Activated B cell treated with CpG ODN at 0.5 μM for 24 hours (primary cell): Measurements from ENCODE around the gene MAML1. TPM values are rescaled to one million over a fixed set of nuclear protein-coding genes. Genes with fewer than 3 reads are reported as not detected.

Experiments used
- ATAC-seq: fragments of 200-7000 bp; cut with Tn5 transposase; one replicate; pipeline ENCODE4 v1.10.0; 2021; ENCODE audit warnings: low read depth, mild to moderate bottlenecking, moderate library complexity
- CTCF ChIA-PET: fragments of 350-600 bp; sonication (Branson Sonifier 250); formaldehyde crosslinking; loops from one replicate; lab custom pipeline; 2021; ENCODE audit warnings: antibody characterized with exemption; lab: Charles Lee
- POLR2A ChIA-PET: fragments of 350-600 bp; sonication (Branson Sonifier 250); formaldehyde crosslinking; loops from one replicate; lab custom pipeline; 2021; ENCODE audit warnings: antibody characterized with exemption; lab: Charles Lee
- DNase-seq: peaks from one replicate; pipeline ENCODE4 v3.0.0; 2022
- H3K27ac Mint-ChIP-seq: one replicate; pipeline ENCODE4 v1.8.0; 2020; ENCODE audit warnings: mixed read lengths
- H3K27me3 Mint-ChIP-seq: one replicate; pipeline ENCODE4 v1.8.0; 2021; ENCODE audit warnings: mixed read lengths
- H3K36me3 Mint-ChIP-seq: one replicate; pipeline ENCODE4 v1.8.0; 2021; ENCODE audit warnings: low read depth, mixed read lengths
- H3K4me1 Mint-ChIP-seq: one replicate; pipeline ENCODE4 v1.8.0; 2021; ENCODE audit warnings: mixed read lengths
- H3K4me3 Mint-ChIP-seq: one replicate; pipeline ENCODE4 v1.8.0; 2020; ENCODE audit warnings: mild to moderate bottlenecking, mixed read lengths
- H3K9me3 Mint-ChIP-seq: one replicate; pipeline ENCODE4 v1.8.0; 2020; ENCODE audit warnings: mixed read lengths
- CTCF ChIP-seq: fragments of 200-600 bp; IDR thresholded peaks from one replicate; pipeline ENCODE4 v1.8.0; 2022; ENCODE audit warnings: antibody characterized with exemption, mild to moderate bottlenecking
- intact Hi-C: fragments of 100-400 bp; cut with micrococcal nuclease; formaldehyde crosslinking; loops from one replicate; pipeline ENCODE4 v1.15.1; 2024
- total RNA-seq: library from RNA; stranded (reverse); gene quantifications from 2 replicates; pipeline ENCODE4 v1.2.3, GENCODE V29; 2022

MAML1 gene
- total RNA-seq, 1 donor from 2014 or later, result 38.8 TPM

- intact Hi-C loops, result no loop called here
- POLR2A ChIA-PET, result no interaction called here
Measured at GRCh38 chr5:179771311-179771895, 38.8 kb downstream of the MAML1 start.

GRCh38 chr5:179772351-179772750 is 39.7 kb downstream of the MAML1 start:
- H3K9me3 Mint-ChIP-seq, result no peaks in the 10 kb centered on the region

More at GRCh38 chr5:179771311-179771895, 38.8 kb downstream of the MAML1 start:
- Mint-ChIP-seq H3K36me3 (peaks cover 93% of the 10 kb centered on the region), H3K27me3 (no peaks in the 10 kb centered on the region), H3K4me1 (peaks cover 3% of the 10 kb centered on the region), H3K27ac (no peak overlapping the region), H3K9me3 (no peaks in the 10 kb centered on the region), H3K4me3 (no peak overlapping the region)
- ATAC-seq, result no peak
- CTCF ChIA-PET, result interaction anchor here (0.6 to 1.1 kb wide), 2 partner anchors 9 to 68 kb away, joined by 4 to 7 read pairs; no protein-coding TSS in a partner anchor
- no peak for DNase-seq
- TF ChIP-seq CTCF, result no peak

GRCh38 chr5:179773686-179774040 is 41.0 kb downstream of the MAML1 start:
- H3K4me3 Mint-ChIP-seq, result no peak overlapping the region
- no peaks in the 10 kb centered on the region for H3K4me1 Mint-ChIP-seq
- ATAC-seq (no peak), DNase-seq (no peak)
- no peaks in the 10 kb centered on the region for H3K27me3 Mint-ChIP-seq
- no peaks in the 10 kb centered on the region for H3K9me3 Mint-ChIP-seq
- H3K36me3 Mint-ChIP-seq, result peaks cover 88% of the 10 kb centered on the region
- intact Hi-C loops, result no loop called here
- CTCF ChIA-PET, result no interaction called here
- H3K27ac Mint-ChIP-seq, result no peak overlapping the region
- POLR2A ChIA-PET, result no interaction called here
- TF ChIP-seq CTCF, result no peak

More at GRCh38 chr5:179772351-179772750, 39.7 kb downstream of the MAML1 start:
- no peak for DNase-seq
- POLR2A ChIA-PET, result no interaction called here
- Mint-ChIP-seq H3K27ac (no peak overlapping the region), H3K27me3 (no peaks in the 10 kb centered on the region), H3K4me3 (no peak overlapping the region), H3K4me1 (no peaks in the 10 kb centered on the region), H3K36me3 (peaks cover 90% of the 10 kb centered on the region)
- no peak for ATAC-seq
- TF ChIP-seq CTCF, result no peak
- intact Hi-C loops, result no loop called here
- CTCF ChIA-PET, result no interaction called here

GRCh38 chr5:179774442-179774841 is 41.8 kb downstream of the MAML1 start:
- TF ChIP-seq CTCF, result no peak
- ATAC-seq, result no peak
- ChIA-PET POLR2A (no interaction called here), CTCF (no interaction called here)
- H3K4me3 Mint-ChIP-seq, result no peak overlapping the region
- peaks cover 86% of the 10 kb centered on the region for H3K36me3 Mint-ChIP-seq
- DNase-seq, result no peak
- H3K4me1 Mint-ChIP-seq, result no peaks in the 10 kb centered on the region
- intact Hi-C loops, result no loop called here
- no peak overlapping the region for H3K27ac Mint-ChIP-seq
- H3K27me3 Mint-ChIP-seq, result no peaks in the 10 kb centered on the region
- no peaks in the 10 kb centered on the region for H3K9me3 Mint-ChIP-seq

GRCh38 chr5:179776411-179776938 is 43.9 kb downstream of the MAML1 start:
- Mint-ChIP-seq H3K27ac (no peak overlapping the region), H3K9me3 (no peaks in the 10 kb centered on the region), H3K4me3 (no peak overlapping the region), H3K4me1 (no peaks in the 10 kb centered on the region), H3K36me3 (peaks cover 82% of the 10 kb centered on the region), H3K27me3 (no peaks in the 10 kb centered on the region)
- ATAC-seq (no peak), DNase-seq (no peak)
- intact Hi-C loops, result no loop called here
- ChIA-PET CTCF (interaction anchor here (1.3 kb wide), 1 partner anchor 20 kb away, joined by 3 read pairs; no protein-coding TSS in a partner anchor), POLR2A (no interaction called here)
- no peak for TF ChIP-seq CTCF
